Heart left ventricle (tissue), 13 donors: Measurements from ENCODE around the gene AFAP1.

ENCODE experiments used
- CTCF ChIP-seq, 12 donors: fragments of 200-600 bp; sonication (generic) in 4 of 12; IDR thresholded peaks; one replicate each; pipeline versions ENCODE4 v1.5.0 to v1.8.0; 2018 to 2022; ENCODE audit warnings: antibody characterized with exemption in 12 of 12, mild to moderate bottlenecking in 5 of 12
- POLR2A ChIP-seq, 2 donors: fragments of 450-650 bp; IDR thresholded peaks; one replicate each; pipeline ENCODE4 v1.6.1; 2017; ENCODE audit warnings: antibody characterized with exemption in 2 of 2, mild to moderate bottlenecking in 2 of 2, moderate library complexity in 2 of 2
- donor health status: ischemic (EF 13 %, LVEDD 7.1; RV severe dilation, severe dysfunction).
- donor health status: DM: no; HTN: yes; CAD: no.
- donor health status: DM: no; HTN: no; CAD: no.
- donor health status: ischemic (EF 25% LVEDD 6.9; RV normal size, moderate dysfunction).
- donor health status: ischemic (EF 25% LVEDD 5.7; RV mildly dilated, moderate dysfunction).
- donor health status: ischemic (EF 35%, LVEDD 5.7; RV mildly dilated, moderate dysfunction).
- donor health status: nonischemic (EF 11% LVEDD 7.7; RV severe dilation, severe dysfunction).
- donor health status: DM: yes; HTN: yes; CAD: no.
- donor health status: PGD.
- donor health status: ischemic (EF 29% LVEDD 5.4; RV normal size, mild dysfunction).
- donor health status: nonischemic (EF 23%, LVEDD 6.1; RV moderate dilation, normal function).

- TF ChIP-seq POLR2A (IDR thresholded peaks at IDR 0.05), result no peak
- TF ChIP-seq CTCF (IDR thresholded peaks at IDR 0.05), result no peak
Measured at GRCh38 chr4:7853271-7853670, 86.4 kb downstream of the AFAP1 start.
